Natural killer cell (primary cell): ENCODE measurements around the gene RAB30. TPM values are rescaled to one million over a fixed set of nuclear protein-coding genes. Genes with fewer than 3 reads are reported as not detected.

Experiments used
- ATAC-seq, 3 donors: fragments of 150-1000 bp in 2 of 3; fragments of 200-7000 bp in 1 of 3; cut with Tn5 transposase; 1 replicate in 1 of 3; 2 replicates in 2 of 3; pipeline ENCODE4 v1.10.0; 2021; ENCODE audit warnings: mild to moderate bottlenecking in 2 of 3, moderate library complexity in 2 of 3
- DNase-seq, 2 donors: peaks; one replicate each; pipeline versions ENCODE4 v3.0.0 to v3.0.0-alpha.2; 2013 to 2021; ENCODE audit warnings: mixed read lengths in 1 of 2
- H3K27ac ChIP-seq: one replicate; pipeline ENCODE4 v1.5.1; 2013; ENCODE audit warnings: mild to moderate bottlenecking, low read length
- H3K27me3 ChIP-seq: one replicate; pipeline ENCODE4 v1.6.1; 2013; ENCODE audit warnings: low read length; ENCODE audit not compliant: control insufficient read depth, insufficient read depth
- H3K36me3 ChIP-seq: one replicate; pipeline ENCODE4 v1.6.1; 2013; ENCODE audit warnings: low read length; ENCODE audit not compliant: control insufficient read depth, insufficient read depth
- H3K4me1 ChIP-seq: one replicate; pipeline ENCODE4 v1.6.1; 2013; ENCODE audit warnings: low read length; ENCODE audit not compliant: control insufficient read depth, insufficient read depth
- H3K4me3 ChIP-seq: one replicate; pipeline ENCODE4 v1.5.1; 2013; ENCODE audit warnings: low read length
- H3K9me3 ChIP-seq: one replicate; pipeline ENCODE4 v1.6.1; 2013; ENCODE audit warnings: low read length; ENCODE audit not compliant: control insufficient read depth, insufficient read depth
- H3K27ac Mint-ChIP-seq, 2 donors: one replicate each; pipeline ENCODE4 v1.8.0; 2022; ENCODE audit warnings: mild to moderate bottlenecking in 2 of 2, mixed read lengths in 2 of 2, moderate library complexity in 1 of 2
- H3K27me3 Mint-ChIP-seq, 2 donors: one replicate each; pipeline ENCODE4 v1.8.0; 2022; ENCODE audit warnings: low read depth in 2 of 2, mixed read lengths in 2 of 2
- H3K36me3 Mint-ChIP-seq: one replicate; pipeline ENCODE4 v1.8.0; 2022; ENCODE audit warnings: mixed read lengths
- H3K4me1 Mint-ChIP-seq, 2 donors: one replicate each; pipeline ENCODE4 v1.8.0; 2022; ENCODE audit warnings: mixed read lengths in 2 of 2
- H3K4me3 Mint-ChIP-seq: one replicate; pipeline ENCODE4 v1.8.0; 2022; ENCODE audit warnings: mild to moderate bottlenecking, moderate library complexity, mixed read lengths
- H3K9me3 Mint-ChIP-seq, 2 donors: one replicate each; pipeline ENCODE4 v1.8.0; 2022; ENCODE audit warnings: mixed read lengths in 2 of 2
- CTCF ChIP-seq: fragments of 200-600 bp; IDR thresholded peaks from one replicate; pipeline ENCODE4 v1.8.0; 2022; ENCODE audit warnings: antibody characterized with exemption
- whole genome bisulfite sequencing: methylation state at CpG from one replicate; pipeline ENCODE4 v1.1.7; 2013; ENCODE audit warnings: missing lambda C conversion rate; ENCODE audit not compliant: insufficient coverage; 5-methylcytosine and 5-hydroxymethylcytosine counted together
- intact Hi-C: fragments of 100-400 bp; cut with micrococcal nuclease; formaldehyde crosslinking; loops from one replicate; pipeline ENCODE4 v1.14.2; 2022
- total RNA-seq, 4 donors: library from RNA; stranded (reverse); fragments of 120-200 nt in 1 of 4; gene quantifications; one replicate each; pipeline versions ENCODE4 v1.2.3 to v1.2.4, GENCODE V29; 2013 to 2022

The RAB30 gene
- total RNA-seq, 3 donors from 2014 or later (not counting 1 experiment from before 2014, with no cell fraction given), result 10.2 to 23.3 (median 20.5) TPM

GRCh38 chr11:83115026-83115425 is 43.3 kb upstream of the RAB30 start:
- peak overlapping the region; percentile 76 for H3K4me3 Mint-ChIP-seq
- H3K27me3 ChIP-seq, result no peaks in the 10 kb centered on the region
- H3K9me3 Mint-ChIP-seq, result no peaks in the 10 kb centered on the region
- peaks cover 6% of the 10 kb centered on the region for H3K36me3 Mint-ChIP-seq
- H3K9me3 ChIP-seq, result no peaks in the 10 kb centered on the region
- H3K4me3 ChIP-seq, result no peak overlapping the region
- H3K36me3 ChIP-seq, result no peaks in the 10 kb centered on the region
- no peak overlapping the region for H3K27ac ChIP-seq
- peak overlapping the region; percentile 66 to 83 for H3K27ac Mint-ChIP-seq
- no peak for TF ChIP-seq CTCF
- ATAC-seq, result no peak
- WGBS, result 93% methylated on average over 3 of the region's 3 CpGs
- H3K4me1 Mint-ChIP-seq, result peaks cover 30 to 31% of the 10 kb centered on the region in 2 donors
- H3K4me1 ChIP-seq, result peaks cover 27% of the 10 kb centered on the region
- H3K27me3 Mint-ChIP-seq, result no peaks in the 10 kb centered on the region
- peak in 1 of 2 donors; percentile 3 for DNase-seq
- intact Hi-C loops, result no loop called here

- TF ChIP-seq CTCF, result no peak
- no peaks in the 10 kb centered on the region for H3K27me3 ChIP-seq
- Mint-ChIP-seq H3K36me3 (peaks cover 6% of the 10 kb centered on the region), H3K4me1 (peaks cover 18 to 24% of the 10 kb centered on the region in 2 donors), H3K4me3 (no peak overlapping the region), H3K9me3 (no peaks in the 10 kb centered on the region), H3K27ac (no peak overlapping the region), H3K27me3 (no peaks in the 10 kb centered on the region)
- 85% methylated on average over 2 of the region's 2 CpGs for WGBS
- H3K4me3 ChIP-seq, result no peak overlapping the region
- no peaks in the 10 kb centered on the region for H3K9me3 ChIP-seq
- DNase-seq, result no peak
- H3K4me1 ChIP-seq, result peaks cover 20% of the 10 kb centered on the region
- no peak for ATAC-seq
- intact Hi-C loops, result no loop called here
- H3K27ac ChIP-seq, result no peak overlapping the region
- no peaks in the 10 kb centered on the region for H3K36me3 ChIP-seq
Measured at GRCh38 chr11:83112886-83113285, 41.2 kb upstream of the RAB30 start.

- H3K4me1 ChIP-seq, result no peaks in the 10 kb centered on the region
- intact Hi-C loops, result no loop called here
- no CpG with 5 or more reads among the region's 1 CpG for WGBS
- Mint-ChIP-seq H3K27ac (no peak overlapping the region), H3K4me3 (no peak overlapping the region), H3K36me3 (no peaks in the 10 kb centered on the region), H3K4me1 (no peaks in the 10 kb centered on the region), H3K27me3 (peaks cover 0 to 20% of the 10 kb centered on the region in 2 donors), H3K9me3 (no peaks in the 10 kb centered on the region)
- H3K27ac ChIP-seq, result no peak overlapping the region
- H3K4me3 ChIP-seq, result no peak overlapping the region
- ATAC-seq (no peak), DNase-seq (no peak)
- H3K27me3 ChIP-seq, result no peaks in the 10 kb centered on the region
- TF ChIP-seq CTCF, result no peak
- H3K36me3 ChIP-seq, result no peaks in the 10 kb centered on the region
- H3K9me3 ChIP-seq, result no peaks in the 10 kb centered on the region
Measured at GRCh38 chr11:83105168-83105567, 33.5 kb upstream of the RAB30 start.

- TF ChIP-seq CTCF, result no peak
- Mint-ChIP-seq H3K36me3 (no peaks in the 10 kb centered on the region), H3K27me3 (peaks cover 0 to 20% of the 10 kb centered on the region in 2 donors), H3K4me3 (no peak overlapping the region), H3K9me3 (no peaks in the 10 kb centered on the region), H3K4me1 (no peaks in the 10 kb centered on the region), H3K27ac (no peak overlapping the region)
- ATAC-seq (no peak), DNase-seq (no peak)
- WGBS, result 100% methylated on average over 2 of the region's 3 CpGs
- no peak overlapping the region for H3K27ac ChIP-seq
- intact Hi-C loops, result no loop called here
- no peaks in the 10 kb centered on the region for H3K36me3 ChIP-seq
- no peaks in the 10 kb centered on the region for H3K9me3 ChIP-seq
- H3K4me3 ChIP-seq, result no peak overlapping the region
- H3K4me1 ChIP-seq, result no peaks in the 10 kb centered on the region
- H3K27me3 ChIP-seq, result no peaks in the 10 kb centered on the region
Measured at GRCh38 chr11:83102834-83103233, 31.1 kb upstream of the RAB30 start.
